Neural progenitor cell (in vitro differentiated cells): ENCODE data around the gene HMCES.

Experiments used
- EZH2 ChIP-seq: fragments of 200-600 bp; sonication (generic); IDR thresholded peaks from 2 replicates; pipeline ENCODE4 v1.6.1; 2017; ENCODE audit warnings: antibody characterized with exemption, mild to moderate bottlenecking, moderate library complexity
- TF ChIP-seq, protein P1 (sequence below): fragments of 200-600 bp; sonication (generic); IDR thresholded peaks from 2 replicates; pipeline ENCODE4 v1.5.1; 2017; ENCODE audit warnings: antibody characterized with exemption, mild to moderate bottlenecking

DNA sequence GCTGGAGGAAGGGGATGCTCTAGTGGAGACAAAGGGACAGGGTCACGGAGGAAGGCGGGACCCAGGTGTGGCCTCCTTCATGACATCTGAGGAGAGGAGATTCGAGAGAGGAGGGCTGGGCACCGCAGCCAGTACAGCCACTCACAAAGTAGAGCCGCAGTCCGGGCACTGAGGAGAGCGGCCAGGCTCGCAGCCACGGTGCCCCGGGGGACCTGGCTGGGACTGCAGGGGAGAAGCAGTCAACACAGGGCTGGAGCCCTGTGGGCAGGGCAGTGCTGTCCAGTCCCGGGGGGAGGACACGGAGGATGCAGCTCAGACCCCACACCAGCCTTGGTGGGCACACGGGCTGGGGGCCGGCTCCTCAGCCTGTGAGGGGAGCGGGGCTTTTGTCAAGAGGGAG is 40.3 kb downstream of the HMCES start:
- TF ChIP-seq, protein P1, sequence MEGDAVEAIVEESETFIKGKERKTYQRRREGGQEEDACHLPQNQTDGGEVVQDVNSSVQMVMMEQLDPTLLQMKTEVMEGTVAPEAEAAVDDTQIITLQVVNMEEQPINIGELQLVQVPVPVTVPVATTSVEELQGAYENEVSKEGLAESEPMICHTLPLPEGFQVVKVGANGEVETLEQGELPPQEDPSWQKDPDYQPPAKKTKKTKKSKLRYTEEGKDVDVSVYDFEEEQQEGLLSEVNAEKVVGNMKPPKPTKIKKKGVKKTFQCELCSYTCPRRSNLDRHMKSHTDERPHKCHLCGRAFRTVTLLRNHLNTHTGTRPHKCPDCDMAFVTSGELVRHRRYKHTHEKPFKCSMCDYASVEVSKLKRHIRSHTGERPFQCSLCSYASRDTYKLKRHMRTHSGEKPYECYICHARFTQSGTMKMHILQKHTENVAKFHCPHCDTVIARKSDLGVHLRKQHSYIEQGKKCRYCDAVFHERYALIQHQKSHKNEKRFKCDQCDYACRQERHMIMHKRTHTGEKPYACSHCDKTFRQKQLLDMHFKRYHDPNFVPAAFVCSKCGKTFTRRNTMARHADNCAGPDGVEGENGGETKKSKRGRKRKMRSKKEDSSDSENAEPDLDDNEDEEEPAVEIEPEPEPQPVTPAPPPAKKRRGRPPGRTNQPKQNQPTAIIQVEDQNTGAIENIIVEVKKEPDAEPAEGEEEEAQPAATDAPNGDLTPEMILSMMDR = no peak
- no peak for TF ChIP-seq EZH2
